Fibroblast of pulmonary artery (primary cell): ENCODE data around the gene SLC23A2.
A peak's percentile ranks its signal among the peaks of the same experiment; 100 is the strongest.

Experiments
- DNase-seq: peaks from one replicate; pipeline ENCODE4 v3.0.0-alpha.2; 2010; ENCODE audit warnings: low read depth
- H3K4me3 ChIP-seq: replicated peaks from 2 replicates; pipeline ENCODE4 v1.5.1; 2011; ENCODE audit warnings: low read depth, mild to moderate bottlenecking, control low read depth, low read length, moderate library complexity
- CTCF ChIP-seq: IDR thresholded peaks from 2 replicates; pipeline ENCODE4 v1.5.1; 2011; ENCODE audit warnings: mild to moderate bottlenecking, control low read depth, low read length, inconsistent platforms; ENCODE audit errors: missing control alignments

Gene SLC23A2

GRCh38 chr20:4944518-4945313 is 56.6 kb downstream of the SLC23A2 start:
- DNase-seq, result peak; percentile 31
- H3K4me3 ChIP-seq, result no peak overlapping the region
- no peak for TF ChIP-seq CTCF

- no peak overlapping the region for H3K4me3 ChIP-seq
- TF ChIP-seq CTCF, result no peak
- DNase-seq, result no peak
These were observed 59.0 kb downstream of the SLC23A2 start for GRCh38 chr20:4942331-4942730.

GRCh38 chr20:4937407-4938319 is 63.6 kb downstream of the SLC23A2 start:
- H3K4me3 ChIP-seq, result no peak overlapping the region
- DNase-seq, result no peak
- TF ChIP-seq CTCF, result no peak

GRCh38 chr20:4936851-4937406 is 64.4 kb downstream of the SLC23A2 start:
- TF ChIP-seq CTCF, result no peak
- H3K4me3 ChIP-seq, result no peak overlapping the region
- DNase-seq, result no peak

- TF ChIP-seq CTCF, result no peak
- DNase-seq, result no peak
- H3K4me3 ChIP-seq, result no peak overlapping the region
These were observed 64.9 kb downstream of the SLC23A2 start for GRCh38 chr20:4936392-4936850.

GRCh38 chr20:4932061-4932460 is 69.2 kb downstream of the SLC23A2 start:
- DNase-seq, result no peak
- TF ChIP-seq CTCF, result no peak
- no peak overlapping the region for H3K4me3 ChIP-seq
